GM19099 (cell line): ENCODE results near the gene KDM3B.

ENCODE experiments used
- POLR2A ChIP-seq: IDR thresholded peaks from 3 replicates; pipeline ENCODE4 v1.6.1; 2011; ENCODE audit warnings: low read depth; ENCODE audit not compliant: insufficient read length; ENCODE audit errors: extremely low read depth

KDM3B gene, protein sequence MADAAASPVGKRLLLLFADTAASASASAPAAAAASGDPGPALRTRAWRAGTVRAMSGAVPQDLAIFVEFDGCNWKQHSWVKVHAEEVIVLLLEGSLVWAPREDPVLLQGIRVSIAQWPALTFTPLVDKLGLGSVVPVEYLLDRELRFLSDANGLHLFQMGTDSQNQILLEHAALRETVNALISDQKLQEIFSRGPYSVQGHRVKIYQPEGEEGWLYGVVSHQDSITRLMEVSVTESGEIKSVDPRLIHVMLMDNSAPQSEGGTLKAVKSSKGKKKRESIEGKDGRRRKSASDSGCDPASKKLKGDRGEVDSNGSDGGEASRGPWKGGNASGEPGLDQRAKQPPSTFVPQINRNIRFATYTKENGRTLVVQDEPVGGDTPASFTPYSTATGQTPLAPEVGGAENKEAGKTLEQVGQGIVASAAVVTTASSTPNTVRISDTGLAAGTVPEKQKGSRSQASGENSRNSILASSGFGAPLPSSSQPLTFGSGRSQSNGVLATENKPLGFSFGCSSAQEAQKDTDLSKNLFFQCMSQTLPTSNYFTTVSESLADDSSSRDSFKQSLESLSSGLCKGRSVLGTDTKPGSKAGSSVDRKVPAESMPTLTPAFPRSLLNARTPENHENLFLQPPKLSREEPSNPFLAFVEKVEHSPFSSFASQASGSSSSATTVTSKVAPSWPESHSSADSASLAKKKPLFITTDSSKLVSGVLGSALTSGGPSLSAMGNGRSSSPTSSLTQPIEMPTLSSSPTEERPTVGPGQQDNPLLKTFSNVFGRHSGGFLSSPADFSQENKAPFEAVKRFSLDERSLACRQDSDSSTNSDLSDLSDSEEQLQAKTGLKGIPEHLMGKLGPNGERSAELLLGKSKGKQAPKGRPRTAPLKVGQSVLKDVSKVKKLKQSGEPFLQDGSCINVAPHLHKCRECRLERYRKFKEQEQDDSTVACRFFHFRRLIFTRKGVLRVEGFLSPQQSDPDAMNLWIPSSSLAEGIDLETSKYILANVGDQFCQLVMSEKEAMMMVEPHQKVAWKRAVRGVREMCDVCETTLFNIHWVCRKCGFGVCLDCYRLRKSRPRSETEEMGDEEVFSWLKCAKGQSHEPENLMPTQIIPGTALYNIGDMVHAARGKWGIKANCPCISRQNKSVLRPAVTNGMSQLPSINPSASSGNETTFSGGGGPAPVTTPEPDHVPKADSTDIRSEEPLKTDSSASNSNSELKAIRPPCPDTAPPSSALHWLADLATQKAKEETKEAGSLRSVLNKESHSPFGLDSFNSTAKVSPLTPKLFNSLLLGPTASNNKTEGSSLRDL (N-terminal part only)

DNA sequence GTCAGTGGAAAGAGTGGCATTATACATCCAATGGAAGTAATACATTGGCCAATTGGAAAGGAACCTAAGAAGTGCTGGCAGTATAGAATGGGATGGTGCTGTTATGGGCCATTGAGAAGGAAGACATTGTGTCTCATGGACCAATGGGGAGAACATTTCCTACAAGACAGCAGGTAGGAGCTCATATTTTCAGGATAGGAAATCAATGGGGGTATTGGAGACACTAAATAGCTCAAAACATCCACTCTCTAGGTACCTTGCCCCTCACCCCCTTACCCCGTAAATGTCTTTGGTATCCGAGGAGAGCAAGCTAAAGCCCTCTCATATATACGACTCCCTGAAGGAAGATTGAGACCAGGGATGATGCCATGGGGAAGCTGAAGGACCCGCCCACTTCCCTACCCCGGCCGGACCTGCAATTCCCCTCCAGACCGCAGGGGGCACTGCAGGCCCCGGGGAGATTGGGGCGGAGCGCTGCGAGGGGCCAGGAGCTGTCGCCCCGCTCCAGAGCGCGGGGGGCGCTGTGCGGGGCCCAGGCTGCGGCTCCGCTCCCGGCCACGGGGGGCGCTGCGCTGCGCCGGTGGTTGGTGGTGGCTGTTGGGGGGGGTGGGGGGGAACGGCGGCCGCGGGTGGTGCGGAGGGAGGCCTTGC is at the start of gene KDM3B:
KDM3B (plus strand) TSS at position 615 of the 651 bp plus-strand sequence. CDS start 111 bp downstream, outside the sequence.
- TF ChIP-seq POLR2A = no peak

GRCh38 chr5:138303372-138303771 is 49.1 kb upstream of the KDM3B start:
- TF ChIP-seq POLR2A = no peak

DNA sequence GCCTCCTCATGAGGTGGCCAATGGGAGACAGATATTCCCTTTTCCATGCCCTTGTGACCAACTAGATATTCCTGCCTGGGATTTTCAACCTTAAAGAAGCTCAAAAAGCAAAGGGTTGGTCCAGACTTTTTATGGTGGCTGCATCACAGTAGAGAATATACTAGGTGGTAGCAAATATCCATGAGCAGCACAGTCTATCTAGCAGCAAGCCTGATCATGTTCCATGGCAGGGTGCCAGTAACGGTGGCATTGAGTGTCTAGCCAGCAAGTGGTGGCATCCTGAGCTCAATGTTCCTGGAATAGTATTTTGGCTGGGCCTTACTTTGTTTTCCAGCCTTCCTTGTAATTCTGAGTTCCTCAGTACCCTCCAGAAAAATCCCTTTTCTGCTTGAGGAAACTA is 46.7 kb upstream of the KDM3B start:
- no peak for TF ChIP-seq POLR2A

DNA sequence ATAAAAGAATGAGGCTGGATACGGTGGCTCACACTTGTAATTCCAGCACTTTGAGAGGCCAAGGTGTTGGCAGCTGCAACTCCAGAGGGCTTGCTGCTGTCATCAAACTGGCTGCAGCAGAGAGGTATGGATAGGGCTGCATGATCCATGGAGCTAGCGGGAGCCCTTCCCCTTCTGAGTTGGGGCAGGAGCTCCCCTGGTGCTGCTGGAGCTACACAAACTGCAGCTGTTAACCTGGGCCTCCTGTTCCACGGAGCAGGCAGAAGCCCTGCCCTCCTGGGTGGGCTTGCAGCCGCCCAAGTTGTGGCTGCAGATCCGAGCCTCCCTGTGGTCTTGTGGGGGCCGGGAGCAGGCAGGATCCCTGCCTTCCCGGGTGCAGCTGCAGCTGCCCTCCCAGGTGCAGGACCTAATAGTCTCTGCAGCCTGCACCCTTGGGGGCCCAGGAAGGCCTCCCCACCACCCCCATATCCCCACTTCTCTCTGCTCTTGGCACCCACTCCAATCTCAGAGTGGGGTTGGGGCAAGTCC is 36.7 kb upstream of the KDM3B start:
- no peak for TF ChIP-seq POLR2A

DNA sequence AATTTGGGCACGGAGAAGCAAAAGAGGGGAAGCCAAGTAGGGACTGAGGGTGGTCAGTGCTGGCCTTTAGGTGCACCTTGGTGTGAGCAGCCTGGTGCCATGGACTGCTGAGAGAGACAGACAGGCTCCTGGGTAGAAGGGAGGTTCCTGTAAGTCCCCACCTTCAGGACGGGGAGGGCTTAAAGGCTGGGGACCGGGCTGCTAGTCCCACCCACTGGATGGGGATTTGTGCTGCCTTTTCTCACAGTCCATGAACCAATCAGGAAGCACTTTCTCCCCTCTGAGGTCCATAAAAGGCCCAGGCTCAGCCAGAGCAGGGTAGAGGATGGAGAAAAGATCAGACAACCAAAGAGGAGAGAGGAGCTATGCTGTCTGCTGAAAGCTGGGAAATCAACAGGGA is 36.1 kb upstream of the KDM3B start:
- TF ChIP-seq POLR2A = no peak

- TF ChIP-seq POLR2A = no peak
These were observed 21.6 kb upstream of the KDM3B start for GRCh38 chr5:138330813-138331448.

DNA sequence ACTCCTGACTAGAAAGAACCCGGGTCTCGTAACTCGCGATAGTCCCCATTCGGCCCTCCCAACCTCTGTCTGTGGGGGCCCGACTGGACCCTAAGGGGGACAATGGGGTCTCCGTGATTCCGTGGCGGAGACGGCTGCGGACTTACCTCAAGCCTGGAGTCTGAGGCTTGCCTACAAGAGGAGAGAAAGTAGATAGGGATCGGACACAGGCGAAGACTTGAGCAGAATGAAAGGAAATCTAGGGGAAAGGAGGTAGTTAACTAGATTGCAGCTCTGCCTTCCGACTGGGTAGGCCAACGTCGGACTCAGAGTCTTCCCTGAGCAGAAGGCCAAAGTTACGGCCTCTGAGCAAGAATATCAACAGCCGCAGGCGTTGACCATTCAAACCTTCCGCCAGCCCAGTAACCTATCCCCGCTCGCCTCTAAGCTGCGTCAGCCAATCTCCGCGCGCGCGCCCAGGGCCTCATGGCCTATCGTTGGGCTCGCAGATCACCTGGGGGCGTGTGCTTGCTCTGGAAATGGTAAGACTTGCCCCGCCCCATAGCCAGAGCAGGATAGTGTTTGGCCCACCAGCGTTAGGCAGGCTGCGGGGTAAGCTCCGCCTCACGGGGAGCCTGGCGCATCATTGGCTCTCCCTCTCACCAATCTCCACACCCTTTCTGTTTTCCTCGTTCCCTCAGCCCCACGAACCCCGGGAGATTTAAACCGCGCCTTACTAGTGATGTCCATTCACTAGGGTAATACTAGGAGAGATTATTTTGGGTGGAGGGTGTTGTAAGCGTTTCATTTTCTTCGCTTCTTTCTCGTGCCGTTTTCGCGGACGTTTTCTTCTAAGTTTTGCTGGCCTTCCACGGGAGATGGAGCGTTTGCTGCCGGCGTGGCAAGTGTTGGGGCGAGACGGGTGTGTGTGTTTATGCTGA is 20.8 kb upstream of the KDM3B start, which contains the start of gene CDC25C:
CDC25C (minus strand) TSS at position 356 of the 920 bp plus-strand sequence. CDS start 624 bp downstream, outside the sequence.
- TF ChIP-seq POLR2A = peak; percentile 77

DNA sequence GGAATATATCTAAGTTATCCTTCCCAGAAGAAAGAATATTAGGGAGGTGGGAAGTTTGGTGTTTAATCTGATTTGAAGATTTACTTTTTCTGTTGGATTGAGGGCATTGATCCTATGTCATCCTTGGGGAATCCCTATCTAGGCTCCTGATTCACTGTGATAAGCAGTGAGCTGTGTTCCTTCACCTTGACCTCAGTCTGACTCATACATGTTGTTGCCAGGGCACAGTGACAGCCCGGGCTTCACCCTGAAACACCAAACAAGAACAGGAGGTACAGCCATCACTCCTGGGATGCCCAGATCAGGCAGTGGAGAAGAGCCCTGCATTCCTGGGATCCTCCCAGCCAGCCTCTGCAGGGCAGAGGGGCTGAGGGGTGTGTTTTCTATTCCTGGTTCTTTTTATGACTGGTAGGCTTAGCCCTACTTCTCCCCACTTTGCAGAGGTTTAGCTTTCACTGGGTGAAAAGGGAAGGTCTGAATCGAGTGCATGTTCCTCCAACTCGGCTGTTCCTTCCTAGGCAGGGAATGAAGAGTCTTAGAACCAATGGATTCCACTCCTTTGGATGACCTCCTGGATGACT is 17.5 kb upstream of the KDM3B start:
- no peak for TF ChIP-seq POLR2A

GRCh38 chr5:138336952-138337684 is 15.4 kb upstream of the KDM3B start:
- no peak for TF ChIP-seq POLR2A

- peak; percentile 100 for TF ChIP-seq POLR2A
These were observed 14.6 kb upstream of the KDM3B start, which contains the start of gene FAM53C for GRCh38 chr5:138337685-138338410. TSS of gene FAM53C (plus strand) at chr5:138338266. CDS start at chr5:138341336, 3,070 bp downstream.
